ENCODE data around the gene GOLIM4.

GRCh38 chr3:168124291-168124690 lies 28.6 kb upstream of the GOLIM4 start:
- TF ChIP-seq CTCF (IDR thresholded peaks at IDR 0.05) (no peak), POLR2A (IDR thresholded peaks at IDR 0.05) (no peak)
